MM.1S (cell line): Measurements from ENCODE around the gene AKR7A2.

Source experiments
- DNase-seq: peaks from one replicate; pipeline ENCODE4 v3.0.0-alpha.2; 2015
- H2AFZ ChIP-seq: fragments of 300-600 bp; sonication (generic); 2 replicates; pipeline ENCODE4 v1.6.0; 2016; ENCODE audit warnings: antibody characterized with exemption, low read length
- H3F3A ChIP-seq: fragments of 300-600 bp; sonication (generic); 2 replicates; pipeline ENCODE4 v1.6.1; 2016; ENCODE audit warnings: mild to moderate bottlenecking, antibody characterized with exemption, low read length, moderate library complexity, mixed read lengths; ENCODE audit not compliant: insufficient read depth
- H3K27ac ChIP-seq: fragments of 300-600 bp; sonication (generic); 2 replicates; pipeline ENCODE4 v1.5.1; 2016; ENCODE audit warnings: mild to moderate bottlenecking, low read length
- H3K27me3 ChIP-seq: fragments of 300-600 bp; sonication (generic); replicated peaks from 2 replicates; pipeline ENCODE4 v1.6.0; 2016; ENCODE audit warnings: low read length; ENCODE audit not compliant: insufficient read depth
- H3K36me3 ChIP-seq: fragments of 300-600 bp; sonication (generic); replicated peaks from 2 replicates; pipeline ENCODE4 v1.6.1; 2016; ENCODE audit warnings: mild to moderate bottlenecking, low read length, mixed read lengths; ENCODE audit not compliant: insufficient read depth
- H3K4me1 ChIP-seq: fragments of 300-600 bp; sonication (generic); 2 replicates; pipeline ENCODE4 v1.6.1; 2016; ENCODE audit warnings: low read length, mixed read lengths
- H3K4me2 ChIP-seq: fragments of 300-600 bp; sonication (generic); 2 replicates; pipeline ENCODE4 v1.6.0; 2016; ENCODE audit warnings: low read depth, low read length
- H3K4me3 ChIP-seq: fragments of 300-600 bp; sonication (generic); 2 replicates; pipeline ENCODE4 v1.5.1; 2016; ENCODE audit warnings: low read length, mixed read lengths
- H3K79me2 ChIP-seq: fragments of 300-600 bp; sonication (generic); 2 replicates; pipeline ENCODE4 v1.6.1; 2016; ENCODE audit warnings: mixed run types, low read length, mixed read lengths
- H3K9ac ChIP-seq: fragments of 300-600 bp; sonication (generic); 2 replicates; pipeline ENCODE4 v1.6.1; 2016; ENCODE audit warnings: low read length, mixed read lengths
- H3K9me2 ChIP-seq: fragments of 300-600 bp; sonication (generic); replicated peaks from 2 replicates; pipeline ENCODE4 v1.6.1; 2016; ENCODE audit warnings: mild to moderate bottlenecking, low read length, mixed read lengths; ENCODE audit not compliant: insufficient read depth
- H3K9me3 ChIP-seq: fragments of 300-600 bp; sonication (generic); replicated peaks from 2 replicates; pipeline ENCODE4 v1.6.1; 2016; ENCODE audit warnings: mild to moderate bottlenecking, low read length, mixed read lengths; ENCODE audit not compliant: insufficient read depth
- H4K20me1 ChIP-seq: fragments of 300-600 bp; sonication (generic); 2 replicates; pipeline ENCODE4 v1.6.1; 2016; ENCODE audit warnings: mild to moderate bottlenecking, low read length, moderate library complexity, mixed read lengths; ENCODE audit not compliant: insufficient read depth
- EZH2 ChIP-seq: fragments of 300-600 bp; sonication (generic); optimal IDR thresholded peaks from 2 replicates; pipeline ENCODE3; 2017; ENCODE audit warnings: low read depth, mild to moderate bottlenecking, antibody characterized with exemption, low read length, mixed read lengths
- EZH2phosphoT487 ChIP-seq: fragments of 300-600 bp; sonication (generic); IDR thresholded peaks from 2 replicates; pipeline ENCODE4 v1.6.1; 2018; ENCODE audit warnings: antibody characterized with exemption, low read length
- TF ChIP-seq, protein P1 (sequence below): fragments of 300-600 bp; sonication (generic); IDR thresholded peaks from 2 replicates; pipeline ENCODE4 v1.5.1; 2016; ENCODE audit warnings: antibody characterized with exemption, low read length, mixed read lengths

AKR7A2 gene

DNA sequence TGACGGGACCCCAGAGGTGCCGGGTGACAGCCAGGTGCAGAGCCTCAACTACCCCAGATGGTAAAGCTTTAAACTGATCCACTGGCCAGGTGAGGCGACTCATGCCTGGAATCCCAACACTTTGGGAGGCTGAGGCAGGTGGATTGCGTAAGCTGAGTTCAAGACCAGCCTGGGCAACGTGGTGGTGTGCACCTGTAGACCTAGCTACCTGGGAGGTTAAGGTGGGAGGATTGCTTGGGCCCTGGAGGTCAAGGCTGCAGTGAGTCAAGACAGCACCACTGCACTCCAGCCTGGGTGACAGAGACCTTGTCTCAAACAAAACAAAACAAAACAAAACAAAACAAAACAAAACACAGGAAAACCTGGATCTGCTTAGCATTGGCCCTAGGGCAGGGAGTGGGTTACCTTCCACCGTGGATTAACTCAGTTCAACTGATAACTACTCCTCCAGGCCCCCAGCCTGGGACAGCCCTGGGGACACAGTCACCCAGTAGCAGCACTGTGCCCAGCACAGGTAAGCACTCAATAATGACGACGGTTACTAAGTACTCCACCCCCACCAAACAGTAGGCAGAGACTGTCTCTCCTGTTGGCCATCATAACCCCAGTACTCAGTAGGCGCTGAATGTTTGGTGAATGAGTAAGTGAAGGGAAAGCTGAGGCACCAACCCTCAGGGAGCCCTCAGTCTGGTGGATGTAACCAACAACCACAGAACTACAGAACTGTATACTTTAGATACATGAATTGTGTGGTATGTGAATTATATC, 21.8 kb upstream of the AKR7A2 start:
- Histone ChIP-seq H3K9ac (no peak overlapping the region), H3K27ac (no peak overlapping the region), H3K4me3 (no peak overlapping the region), H3K9me2 (no peaks in the 10 kb centered on the region), H4K20me1 (no peaks in the 10 kb centered on the region), H3K36me3 (no peaks in the 10 kb centered on the region), H3K27me3 (no peaks in the 10 kb centered on the region), H3K79me2 (no peaks in the 10 kb centered on the region), H3K4me2 (no peak overlapping the region), H3K9me3 (no peaks in the 10 kb centered on the region), H2AFZ (no peak overlapping the region), H3F3A (no peaks in the 10 kb centered on the region), H3K4me1 (no peaks in the 10 kb centered on the region)
- TF ChIP-seq, protein P1, sequence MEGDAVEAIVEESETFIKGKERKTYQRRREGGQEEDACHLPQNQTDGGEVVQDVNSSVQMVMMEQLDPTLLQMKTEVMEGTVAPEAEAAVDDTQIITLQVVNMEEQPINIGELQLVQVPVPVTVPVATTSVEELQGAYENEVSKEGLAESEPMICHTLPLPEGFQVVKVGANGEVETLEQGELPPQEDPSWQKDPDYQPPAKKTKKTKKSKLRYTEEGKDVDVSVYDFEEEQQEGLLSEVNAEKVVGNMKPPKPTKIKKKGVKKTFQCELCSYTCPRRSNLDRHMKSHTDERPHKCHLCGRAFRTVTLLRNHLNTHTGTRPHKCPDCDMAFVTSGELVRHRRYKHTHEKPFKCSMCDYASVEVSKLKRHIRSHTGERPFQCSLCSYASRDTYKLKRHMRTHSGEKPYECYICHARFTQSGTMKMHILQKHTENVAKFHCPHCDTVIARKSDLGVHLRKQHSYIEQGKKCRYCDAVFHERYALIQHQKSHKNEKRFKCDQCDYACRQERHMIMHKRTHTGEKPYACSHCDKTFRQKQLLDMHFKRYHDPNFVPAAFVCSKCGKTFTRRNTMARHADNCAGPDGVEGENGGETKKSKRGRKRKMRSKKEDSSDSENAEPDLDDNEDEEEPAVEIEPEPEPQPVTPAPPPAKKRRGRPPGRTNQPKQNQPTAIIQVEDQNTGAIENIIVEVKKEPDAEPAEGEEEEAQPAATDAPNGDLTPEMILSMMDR: no peak
- TF ChIP-seq EZH2phosphoT487 (no peak), EZH2 (no peak)
- no peak for DNase-seq

- Histone ChIP-seq H3K36me3 (no peaks in the 10 kb centered on the region), H3K27me3 (no peaks in the 10 kb centered on the region), H3F3A (no peaks in the 10 kb centered on the region)
Measured at GRCh38 chr1:19332832-19333231, 20.9 kb upstream of the AKR7A2 start.

GRCh38 chr1:19331262-19331878, 19.4 kb upstream of the AKR7A2 start:
- Histone ChIP-seq H3K4me2 (no peak overlapping the region), H3K27me3 (no peaks in the 10 kb centered on the region), H3K27ac (no peak overlapping the region), H3K9me3 (no peaks in the 10 kb centered on the region), H2AFZ (no peak overlapping the region), H3K79me2 (no peaks in the 10 kb centered on the region), H3K4me3 (no peak overlapping the region), H4K20me1 (no peaks in the 10 kb centered on the region), H3K9me2 (no peaks in the 10 kb centered on the region), H3K4me1 (no peaks in the 10 kb centered on the region), H3K9ac (no peak overlapping the region), H3F3A (no peaks in the 10 kb centered on the region), H3K36me3 (no peaks in the 10 kb centered on the region)
- no peak for DNase-seq
- TF ChIP-seq, protein P1: no peak
- TF ChIP-seq EZH2: no peak
- TF ChIP-seq EZH2phosphoT487: no peak

More at GRCh38 chr1:19332832-19333231, 20.9 kb upstream of the AKR7A2 start:
- no peaks in the 10 kb centered on the region for H3K9me3 ChIP-seq
- TF ChIP-seq EZH2phosphoT487 (no peak), EZH2 (no peak)
- TF ChIP-seq, protein P1: no peak
- no peak overlapping the region for H3K9ac ChIP-seq
- no peaks in the 10 kb centered on the region for H4K20me1 ChIP-seq
- no peak overlapping the region for H3K27ac ChIP-seq
- H3K4me1 ChIP-seq: no peaks in the 10 kb centered on the region
- no peak overlapping the region for H3K4me3 ChIP-seq
- no peaks in the 10 kb centered on the region for H3K9me2 ChIP-seq
- no peak overlapping the region for H2AFZ ChIP-seq
- no peak for DNase-seq
- H3K4me2 ChIP-seq: no peak overlapping the region
- no peaks in the 10 kb centered on the region for H3K79me2 ChIP-seq
